Measurements from ENCODE around the gene POLR2L. TPM values are rescaled to one million over a fixed set of nuclear protein-coding genes. Genes with fewer than 3 reads are reported as not detected.
A peak's percentile ranks its signal among the peaks of the same experiment; 100 is the strongest.

Gene POLR2L
- total RNA-seq, 1 experiment from 2014 or later, result 211 TPM

- no peaks in the 10 kb centered on the region for H3K27me3 ChIP-seq (ENCODE audit: insufficient read depth, low read length)
- intact Hi-C loops (cut with micrococcal nuclease), result loop anchor here (10.0 kb wide), 1 partner anchor 185 kb away; no protein-coding TSS in a partner anchor
- H3K4me3 ChIP-seq (replicated peaks in 1 of 2; ENCODE audit: low read depth in 1 of 2, low read length in 2 of 2), result no peak overlapping the region
- ChIA-PET RAD21 (ENCODE audit: low non-redundant PET in 1 of 2, low total read pairs in 2 of 2, uncharacterized antibody in 2 of 2, unreplicated experiment in 2 of 2) (no interaction called here), POLR2A (no interaction called here), CTCF (no interaction called here)
- no peak overlapping the region for H3K4me2 ChIP-seq (ENCODE audit: low read length)
- peaks cover 0 to 35% of the 10 kb centered on the region in 2 experiments; a peak in 2 of 4 replicates for H3K4me1 ChIP-seq (ENCODE audit: control insufficient read depth in 1 of 2, insufficient read depth in 2 of 2, low read length in 2 of 2)
- no peak for TF ChIP-seq REST (IDR thresholded peaks at IDR 0.05; ENCODE audit: low read depth)
- no peak for TF ChIP-seq CEBPB (IDR thresholded peaks at IDR 0.05; ENCODE audit: low read depth)
- no peak for TF ChIP-seq ELF1 (IDR thresholded peaks at IDR 0.05; ENCODE audit: borderline replicate concordance, low read depth)
- TF ChIP-seq, protein P1, sequence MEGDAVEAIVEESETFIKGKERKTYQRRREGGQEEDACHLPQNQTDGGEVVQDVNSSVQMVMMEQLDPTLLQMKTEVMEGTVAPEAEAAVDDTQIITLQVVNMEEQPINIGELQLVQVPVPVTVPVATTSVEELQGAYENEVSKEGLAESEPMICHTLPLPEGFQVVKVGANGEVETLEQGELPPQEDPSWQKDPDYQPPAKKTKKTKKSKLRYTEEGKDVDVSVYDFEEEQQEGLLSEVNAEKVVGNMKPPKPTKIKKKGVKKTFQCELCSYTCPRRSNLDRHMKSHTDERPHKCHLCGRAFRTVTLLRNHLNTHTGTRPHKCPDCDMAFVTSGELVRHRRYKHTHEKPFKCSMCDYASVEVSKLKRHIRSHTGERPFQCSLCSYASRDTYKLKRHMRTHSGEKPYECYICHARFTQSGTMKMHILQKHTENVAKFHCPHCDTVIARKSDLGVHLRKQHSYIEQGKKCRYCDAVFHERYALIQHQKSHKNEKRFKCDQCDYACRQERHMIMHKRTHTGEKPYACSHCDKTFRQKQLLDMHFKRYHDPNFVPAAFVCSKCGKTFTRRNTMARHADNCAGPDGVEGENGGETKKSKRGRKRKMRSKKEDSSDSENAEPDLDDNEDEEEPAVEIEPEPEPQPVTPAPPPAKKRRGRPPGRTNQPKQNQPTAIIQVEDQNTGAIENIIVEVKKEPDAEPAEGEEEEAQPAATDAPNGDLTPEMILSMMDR (IDR thresholded peaks at IDR 0.05 in 2 of 3, conservative IDR thresholded peaks at IDR 0.05 in 1 of 3; ENCODE audit: borderline replicate concordance in 1 of 3, insufficient read depth in 1 of 3, low read depth in 2 of 3, low read length in 2 of 3), result peak in 2 of 3 experiments; percentile 19 to 25; a peak in 2 of 6 replicates
- H2AFZ ChIP-seq (ENCODE audit: low read depth, low read length, poor library complexity, severe bottlenecking), result no peak overlapping the region
- ATAC-seq (peak; percentile 21; the same call in 1 of the 2 replicates), DNase-seq (ENCODE audit: low read depth, low spot score) (no peak)
- H3K79me2 ChIP-seq (ENCODE audit: insufficient read depth, low read length), result no peaks in the 10 kb centered on the region
- H3K9me2 ChIP-seq (ENCODE audit: insufficient read depth), result no peaks in the 10 kb centered on the region
- no TSS peak for BruUV-seq (replicated peaks)
- H3K9me3 ChIP-seq (ENCODE audit: control insufficient read depth in 1 of 2, insufficient read depth in 1 of 2, low read depth in 1 of 2, low read length in 2 of 2), result no peaks in the 10 kb centered on the region
- no peak overlapping the region for H3K27ac ChIP-seq (ENCODE audit: low read depth, low read length)
- H3K36me3 ChIP-seq (ENCODE audit: control insufficient read depth in 1 of 2, insufficient read depth in 2 of 2, low read length in 2 of 2), result no peaks in the 10 kb centered on the region
- no peaks in the 10 kb centered on the region for H4K20me1 ChIP-seq (ENCODE audit: insufficient read depth)
- no peak overlapping the region for H3K9ac ChIP-seq (ENCODE audit: low read length)
Measured at GRCh38 chr11:870127-870413, 27.7 kb upstream of the POLR2L start.
